NCI-H2196 treated with DMSO at 0.1 percent for 48 hours (cell line): ENCODE data around the gene KRTAP12-2.
"Not testable (repeated sequence)": the region's sequence is repeated elsewhere in the genome, so short reads cannot be mapped to it uniquely, and the experiment has no call there.

Experiments
- DNase-seq: peaks from one replicate; lab custom pipeline; 2025; ENCODE audit not compliant: unreplicated experiment; lab: John Stamatoyannopoulos, UW

KRTAP12-2 gene

DNA sequence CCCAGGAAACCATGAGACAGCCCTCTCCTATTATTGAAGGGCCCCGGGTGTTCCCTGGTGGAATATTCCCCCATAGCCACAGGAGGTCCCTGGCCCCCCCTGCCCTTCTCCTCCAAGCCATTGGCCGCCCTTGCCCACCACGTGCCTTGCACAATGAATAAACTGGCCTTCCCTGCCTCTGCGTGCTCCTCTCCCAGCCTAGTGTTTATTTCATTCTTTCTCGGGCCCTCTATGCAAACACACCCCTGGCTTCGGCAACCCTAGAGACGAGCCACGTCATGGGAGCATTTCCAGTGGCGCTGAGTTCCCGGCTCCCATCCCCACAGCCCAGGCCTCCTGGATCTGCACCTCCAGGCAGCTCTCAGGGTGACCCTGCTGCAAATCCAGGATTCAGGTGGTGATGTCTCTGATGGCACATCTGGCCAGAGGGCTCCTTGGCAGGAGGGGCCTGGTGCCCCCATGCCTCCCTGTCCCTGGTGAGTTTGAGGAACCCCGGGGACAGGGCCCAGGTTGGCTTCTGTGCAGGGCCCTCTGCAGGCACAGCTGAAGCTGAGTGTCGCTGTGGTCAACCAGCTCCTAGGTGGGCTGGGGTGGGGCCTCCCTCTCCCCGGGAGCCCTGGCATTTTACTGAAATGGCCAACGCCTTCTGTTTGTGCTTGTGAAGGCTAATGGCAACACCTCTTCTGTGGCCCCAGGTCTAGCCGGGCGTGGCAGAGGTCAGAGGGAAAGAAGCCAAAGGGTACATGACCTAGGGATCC lies 36.4 kb upstream of the KRTAP12-2 start:
- DNase-seq: no peak

DNA sequence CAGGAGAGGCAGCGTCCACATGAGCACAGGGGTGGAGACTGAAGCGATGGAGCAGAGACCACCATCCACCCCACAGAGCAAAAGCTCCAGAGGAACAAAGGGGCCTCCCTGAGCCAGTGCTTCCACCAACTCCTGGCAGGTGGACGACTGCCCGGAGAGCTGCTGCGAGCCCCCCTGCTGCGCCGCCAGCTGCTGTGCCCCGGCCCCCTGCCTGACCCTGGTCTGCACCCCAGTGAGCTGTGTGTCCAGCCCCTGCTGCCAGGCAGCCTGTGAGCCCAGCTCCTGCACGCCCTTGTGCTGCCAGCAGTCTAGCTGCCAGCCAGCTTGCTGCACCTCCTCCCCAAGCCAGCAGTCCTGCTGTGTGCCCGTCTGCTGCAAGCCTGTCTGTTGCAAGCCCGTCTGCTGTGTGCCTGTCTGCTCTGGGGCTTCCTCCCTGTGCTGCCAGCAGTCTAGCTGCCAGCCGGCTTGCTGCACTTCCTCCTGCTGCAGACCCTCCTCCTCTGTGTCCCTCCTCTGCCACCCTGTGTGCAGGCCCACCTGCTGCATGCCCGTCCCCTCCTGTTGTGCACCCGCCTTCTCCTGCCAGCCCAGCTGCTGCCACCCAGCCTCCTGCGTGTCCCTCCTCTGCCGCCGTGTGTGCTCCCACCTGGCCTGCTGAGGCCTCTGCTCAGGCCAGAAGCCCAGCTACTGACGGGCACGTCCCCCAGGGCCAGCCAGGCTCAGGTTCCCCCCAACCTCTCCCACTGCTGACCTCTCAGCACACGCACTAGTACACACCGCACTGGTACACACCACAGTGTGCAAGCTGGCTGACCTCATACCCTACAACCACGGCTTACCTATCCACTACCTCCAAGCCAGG lies 35.6 kb upstream of the KRTAP12-2 start:
- no peak for DNase-seq

DNA sequence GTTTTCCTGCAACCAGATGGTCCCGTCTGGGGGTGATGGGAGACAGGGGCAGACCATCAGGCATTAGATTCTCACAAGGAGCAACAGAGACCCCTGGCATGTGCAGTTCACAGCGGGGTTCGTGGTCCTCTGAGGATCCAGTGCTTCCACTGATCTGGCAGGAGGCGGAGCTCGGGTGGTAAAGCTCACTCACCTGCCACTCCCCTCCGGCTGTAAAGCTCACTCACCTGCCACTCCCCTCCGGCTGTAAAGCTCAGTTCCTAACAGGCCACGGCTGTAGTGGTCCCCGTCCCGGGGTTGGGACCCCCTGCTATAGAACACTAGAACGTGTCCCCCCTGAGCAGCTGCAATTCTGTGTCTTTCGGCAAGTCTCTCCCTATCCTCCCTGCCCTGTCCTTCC lies 34.8 kb upstream of the KRTAP12-2 start:
- DNase-seq: no peak

- no peak for DNase-seq
These were observed 34.3 kb upstream of the KRTAP12-2 start for GRCh38 chr21:44701023-44701400.

GRCh38 chr21:44700101-44701022 lies 33.6 kb upstream of the KRTAP12-2 start:
- DNase-seq: no peak

GRCh38 chr21:44699502-44700001 lies 32.8 kb upstream of the KRTAP12-2 start:
- DNase-seq: no peak

GRCh38 chr21:44697811-44698734 lies 31.3 kb upstream of the KRTAP12-2 start:
- DNase-seq: no peak

- not testable (repeated sequence) for DNase-seq
These were observed 30.6 kb upstream of the KRTAP12-2 start, which contains the start of gene KRTAP10-12 for GRCh38 chr21:44697172-44697810. TSS of gene KRTAP10-12 (plus strand) at chr21:44697172. CDS start at chr21:44697202, 30 bp downstream.

DNA sequence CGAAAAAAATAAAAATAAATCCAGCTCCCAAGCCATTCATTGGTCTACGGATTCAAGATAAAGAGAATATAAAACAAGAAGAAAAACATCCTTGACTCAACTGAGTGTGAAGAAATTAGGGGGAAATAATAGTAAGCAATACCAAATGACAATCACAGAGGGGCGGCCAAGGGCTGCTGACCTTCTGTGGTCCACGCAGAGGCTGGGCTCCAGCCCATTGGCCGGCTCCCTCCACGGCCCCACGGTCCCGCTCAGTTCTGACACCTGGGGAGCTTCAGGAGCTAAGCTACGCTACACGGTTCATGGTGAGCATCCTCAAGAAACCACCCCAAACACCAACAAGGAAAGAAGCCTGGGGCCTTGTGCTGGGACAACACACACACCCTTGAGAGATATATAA lies 29.8 kb upstream of the KRTAP12-2 start:
- DNase-seq: no peak

- DNase-seq: no peak
These were observed 28.9 kb upstream of the KRTAP12-2 start for GRCh38 chr21:44695641-44696040.

- DNase-seq: no peak
These were observed 28.5 kb upstream of the KRTAP12-2 start for GRCh38 chr21:44695184-44695583.

GRCh38 chr21:44694776-44695175 lies 28.0 kb upstream of the KRTAP12-2 start:
- no peak for DNase-seq

DNA sequence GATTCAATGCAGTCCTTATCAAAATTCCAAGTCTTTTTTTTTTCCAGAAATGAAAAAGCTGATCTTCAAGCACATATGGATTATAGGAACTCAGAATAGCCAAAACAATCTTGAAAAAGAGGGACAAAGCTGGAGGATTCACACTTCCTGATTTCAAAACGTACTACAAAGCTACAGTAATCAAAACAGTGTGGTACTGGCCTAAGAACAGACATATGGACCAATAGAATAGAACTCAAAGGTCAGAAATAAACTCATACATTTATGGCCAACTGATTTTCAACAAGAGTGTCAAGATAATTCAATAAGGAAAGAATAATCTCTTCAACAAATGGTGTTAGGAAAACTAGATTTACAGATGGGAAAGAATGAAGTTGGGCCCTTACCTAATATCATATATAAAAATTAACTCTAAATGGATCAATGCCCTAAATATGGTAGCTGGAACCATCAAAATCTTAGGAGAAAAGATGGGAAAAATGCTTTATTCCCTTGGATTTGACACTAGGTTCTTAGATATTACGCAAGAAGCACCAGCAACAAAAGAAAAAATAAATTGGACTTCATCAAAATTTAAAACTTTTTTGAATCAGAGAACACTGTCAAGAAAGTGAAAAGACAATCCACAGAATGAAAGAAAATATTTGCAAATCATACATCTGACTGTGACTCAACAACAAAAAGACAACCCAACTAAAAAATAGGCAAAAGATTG lies 26.2 kb upstream of the KRTAP12-2 start:
- no peak for DNase-seq

- DNase-seq: no peak
These were observed 25.0 kb upstream of the KRTAP12-2 start for GRCh38 chr21:44691686-44692085.

- not testable (repeated sequence) for DNase-seq
These were observed 23.0 kb upstream of the KRTAP12-2 start for GRCh38 chr21:44689740-44690139.

- no peak for DNase-seq
These were observed 20.9 kb upstream of the KRTAP12-2 start for GRCh38 chr21:44687671-44688070.

DNA sequence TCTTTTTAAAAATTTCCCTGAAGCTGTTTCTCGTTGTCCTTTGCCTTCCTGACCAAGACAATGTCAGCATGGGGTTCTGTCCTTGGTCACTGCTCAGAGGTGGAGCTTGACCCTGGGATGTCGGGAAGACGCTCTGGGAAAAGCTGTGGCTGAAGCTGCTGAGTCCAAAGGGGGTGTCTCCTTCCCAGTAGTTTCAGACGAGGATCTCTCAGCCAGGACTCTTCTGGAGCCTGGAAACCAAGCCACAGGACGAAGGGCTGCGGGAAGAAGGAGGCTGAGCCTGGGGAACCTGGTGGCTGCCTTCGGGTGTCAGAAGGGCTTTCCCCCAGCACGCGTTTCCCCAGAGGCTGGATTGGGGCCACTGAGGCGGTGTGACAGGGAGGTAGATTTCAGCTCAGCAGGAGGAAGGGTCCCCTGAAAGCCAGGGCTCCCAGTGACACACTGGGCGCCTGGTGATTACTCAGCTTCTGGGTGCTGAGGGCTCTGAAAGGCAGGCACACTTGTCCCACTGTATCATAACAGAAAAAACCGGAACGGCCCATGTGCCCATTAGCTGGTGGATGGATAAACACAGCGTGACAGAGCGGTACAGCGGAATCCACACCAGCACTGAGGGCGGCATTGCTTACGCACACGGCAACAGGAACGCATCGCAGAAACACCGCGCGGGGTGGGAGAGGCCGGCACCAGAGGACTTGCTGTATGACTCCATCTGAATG lies 20.3 kb upstream of the KRTAP12-2 start:
- no peak for DNase-seq
